GM18505 (cell line): ENCODE measurements around the gene PTPRN2.

Experiments used
- ATAC-seq: cut with Tn5 transposase; IDR thresholded peaks from one replicate; pipeline ENCODE4 v1.9.1; 2021; ENCODE audit not compliant: unreplicated experiment
- POLR2A ChIP-seq: IDR thresholded peaks from 4 replicates; pipeline ENCODE4 v1.6.1; 2011; ENCODE audit warnings: borderline replicate concordance; ENCODE audit not compliant: insufficient read depth, insufficient read length; ENCODE audit errors: extremely low read depth

The PTPRN2 gene

DNA sequence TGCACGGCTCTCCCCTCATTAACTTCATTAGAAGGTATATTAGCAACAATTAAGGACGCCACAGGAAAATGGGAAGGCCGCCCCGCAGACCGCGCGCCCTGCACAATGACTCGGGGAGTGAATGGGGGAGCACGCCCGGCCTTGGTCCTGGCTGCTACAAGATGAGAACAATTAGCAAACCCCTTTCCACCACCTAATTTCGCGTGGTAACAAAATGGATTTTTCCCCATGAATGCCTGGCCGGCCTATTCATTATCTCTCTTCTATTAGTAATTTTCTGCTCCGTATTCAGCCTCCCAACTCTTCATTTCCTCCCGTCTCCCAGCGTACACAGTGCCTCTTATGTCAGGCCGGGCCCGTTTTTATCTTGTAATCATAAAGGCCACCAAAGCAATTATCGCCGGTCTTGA is 903.9 kb downstream of the PTPRN2 start:
- no peak for ATAC-seq
- TF ChIP-seq POLR2A = no peak

DNA sequence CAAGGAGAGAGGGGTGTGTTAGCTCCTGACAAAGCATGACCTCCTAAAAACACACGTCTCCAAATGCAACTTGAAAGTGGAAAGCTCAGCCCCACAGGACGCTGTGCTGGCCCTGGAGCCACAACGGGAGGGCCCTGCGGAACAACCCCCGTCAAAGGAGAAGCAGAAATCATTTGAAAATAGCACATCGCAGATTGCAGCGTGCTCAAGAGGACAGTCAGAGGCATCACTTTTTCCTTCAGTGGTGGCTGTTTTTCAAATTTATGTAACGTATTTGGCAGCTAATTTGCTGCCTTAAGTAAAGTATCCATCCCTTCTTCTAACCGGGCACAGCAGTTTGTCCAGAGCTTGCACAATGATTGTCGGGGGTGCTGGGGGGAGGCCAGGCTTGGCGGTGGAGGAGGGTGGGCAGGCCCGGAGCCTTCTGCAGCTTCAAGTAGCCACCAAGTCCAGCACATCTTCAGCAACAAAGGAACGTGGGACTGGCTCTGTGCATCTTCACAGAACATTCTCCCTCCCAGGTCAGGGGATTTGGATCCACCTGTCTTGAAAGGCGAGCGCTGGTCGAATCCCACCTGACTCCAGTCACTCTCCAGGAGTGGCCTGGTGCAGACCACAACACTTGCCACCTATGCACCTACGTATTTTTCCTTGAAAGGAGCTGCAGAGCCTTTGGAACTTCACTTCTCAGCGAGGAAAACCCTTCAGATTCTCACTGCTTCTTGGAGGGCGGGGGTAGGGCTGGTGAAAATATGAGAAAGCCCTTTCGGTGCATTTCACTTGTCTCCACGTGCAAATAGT is 904.5 kb downstream of the PTPRN2 start:
- TF ChIP-seq POLR2A = no peak
- no peak for ATAC-seq

GRCh38 chr7:157682064-157682945 is 905.3 kb downstream of the PTPRN2 start:
- no peak for ATAC-seq
- no peak for TF ChIP-seq POLR2A

- TF ChIP-seq POLR2A = no peak
- ATAC-seq = no peak
Observed at GRCh38 chr7:157679607-157680006, 908.0 kb downstream of the PTPRN2 start.

GRCh38 chr7:157678501-157678900 is 909.1 kb downstream of the PTPRN2 start:
- ATAC-seq = no peak

DNA sequence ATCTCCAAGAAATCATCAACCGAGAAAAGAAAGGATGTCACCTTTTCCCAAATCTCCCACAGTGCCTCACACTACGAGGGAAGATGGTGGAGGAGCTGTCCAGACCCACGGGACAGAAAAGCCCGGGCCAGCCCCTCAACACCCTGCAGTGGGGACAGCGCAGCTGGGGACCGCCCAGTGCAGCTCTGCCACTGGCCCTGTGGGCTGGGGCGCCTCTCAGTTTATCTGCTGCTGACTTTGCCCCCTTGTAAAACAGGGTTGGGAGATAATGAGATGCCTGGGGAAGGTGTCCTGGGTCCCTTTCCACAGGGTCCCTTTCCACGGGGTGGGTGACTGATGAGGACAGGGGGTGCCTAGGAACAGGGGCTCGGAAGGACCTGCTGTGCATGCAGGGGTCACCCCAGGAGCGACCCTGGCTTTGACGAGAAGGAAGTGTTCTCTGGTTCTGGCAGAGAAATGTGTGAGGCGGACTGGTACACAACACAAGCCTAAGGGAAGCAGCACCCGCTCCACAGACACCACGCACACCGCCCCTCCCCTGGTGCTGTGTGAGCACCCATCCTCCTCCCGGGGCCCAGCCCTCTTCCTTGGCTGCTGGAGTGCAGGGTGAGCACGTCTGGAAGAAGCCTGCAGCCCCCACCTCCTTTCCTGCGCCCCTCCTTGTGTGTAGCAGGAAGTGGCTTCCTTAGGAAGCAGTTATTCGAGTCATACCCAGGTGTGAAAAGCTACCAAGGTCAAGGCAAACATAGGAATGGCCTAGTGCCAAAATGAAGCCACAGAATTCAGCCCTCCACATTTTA is 911.0 kb downstream of the PTPRN2 start:
- TF ChIP-seq POLR2A = no peak
- ATAC-seq = no peak

More at GRCh38 chr7:157678501-157678900, 909.1 kb downstream of the PTPRN2 start:
- no peak for TF ChIP-seq POLR2A

GRCh38 chr7:157676001-157676400 is 911.6 kb downstream of the PTPRN2 start:
- no peak for TF ChIP-seq POLR2A
- no peak for ATAC-seq

- no peak for TF ChIP-seq POLR2A
- ATAC-seq = no peak
Observed at GRCh38 chr7:157675427-157675927, 912.1 kb downstream of the PTPRN2 start.

- TF ChIP-seq POLR2A = no peak
- ATAC-seq = no peak
Observed at GRCh38 chr7:157674715-157675426, 912.8 kb downstream of the PTPRN2 start.

GRCh38 chr7:157674027-157674714 is 913.5 kb downstream of the PTPRN2 start:
- no peak for TF ChIP-seq POLR2A
- no peak for ATAC-seq

GRCh38 chr7:157673573-157673972 is 914.0 kb downstream of the PTPRN2 start:
- no peak for ATAC-seq
- TF ChIP-seq POLR2A = no peak
